Neutrophil (primary cell): ENCODE results near the gene KLHL5.
"Not testable (repeated sequence)": the region's sequence is repeated elsewhere in the genome, so short reads cannot be mapped to it uniquely, and the experiment has no call there.

Experiments
- H3K27ac ChIP-seq: fragments of 200-600 bp; sonication (generic); 2 replicates; pipeline ENCODE4 v1.5.1; 2016; ENCODE audit warnings: mild to moderate bottlenecking, moderate library complexity
- H3K27me3 ChIP-seq: fragments of 200-600 bp; sonication (generic); 2 replicates; pipeline ENCODE4 v1.6.0; 2016; ENCODE audit warnings: mild to moderate bottlenecking
- H3K36me3 ChIP-seq: fragments of 200-600 bp; sonication (generic); 2 replicates; pipeline ENCODE4 v1.5.1; 2017
- H3K4me1 ChIP-seq, 2 experiments: fragments of 200-600 bp in 1 of 2; sonication (generic) in 1 of 2; 1 replicate in 1 of 2; 2 replicates in 1 of 2; pipeline versions ENCODE4 v1.5.1 to v1.6.1; 2013 to 2016; ENCODE audit warnings: low read depth in 1 of 2, low read length in 1 of 2, mild to moderate bottlenecking in 1 of 2, moderate library complexity in 1 of 2; ENCODE audit not compliant: control insufficient read depth in 1 of 2, insufficient read depth in 1 of 2
- H3K4me3 ChIP-seq, 2 experiments: fragments of 200-600 bp in 1 of 2; sonication (generic) in 1 of 2; 1 replicate in 1 of 2; 2 replicates in 1 of 2; pipeline ENCODE4 v1.5.1; 2013 to 2016; ENCODE audit warnings: low read depth in 1 of 2, low read length in 1 of 2, mild to moderate bottlenecking in 1 of 2, moderate library complexity in 1 of 2
- H3K9me3 ChIP-seq: fragments of 200-600 bp; sonication (generic); 2 replicates; pipeline ENCODE4 v1.5.1; 2016
- TF ChIP-seq, protein P1 (sequence below): fragments of 200-600 bp; sonication (generic); IDR thresholded peaks from 2 replicates; pipeline ENCODE4 v1.5.1; 2016; ENCODE audit warnings: antibody characterized with exemption

KLHL5 gene

DNA sequence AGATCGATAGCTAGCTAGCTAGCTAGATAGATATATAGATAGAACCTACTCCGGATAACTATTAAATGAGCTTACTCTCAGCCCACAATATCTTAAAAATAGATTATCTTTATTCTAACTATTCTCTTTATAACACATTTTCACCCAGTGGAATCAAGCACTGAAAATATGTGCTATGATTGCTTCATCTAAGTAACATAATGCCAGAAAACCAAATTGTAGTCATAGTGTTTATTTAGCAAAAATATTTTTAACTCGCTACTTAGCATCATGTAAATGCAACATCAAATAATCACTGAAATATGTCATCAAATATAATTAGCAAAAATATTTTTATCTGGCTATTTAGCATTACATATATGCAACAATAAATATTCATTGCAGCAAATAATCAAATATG, 31.3 kb upstream of the KLHL5 start:
- Histone ChIP-seq H3K4me3 (no peak overlapping the region), H3K27ac (peak overlapping the region; percentile 84), H3K9me3 (no peaks in the 10 kb centered on the region), H3K4me1 (peaks cover 35 to 48% of the 10 kb centered on the region in 2 experiments), H3K27me3 (no peaks in the 10 kb centered on the region), H3K36me3 (no peaks in the 10 kb centered on the region)
- TF ChIP-seq, protein P1, sequence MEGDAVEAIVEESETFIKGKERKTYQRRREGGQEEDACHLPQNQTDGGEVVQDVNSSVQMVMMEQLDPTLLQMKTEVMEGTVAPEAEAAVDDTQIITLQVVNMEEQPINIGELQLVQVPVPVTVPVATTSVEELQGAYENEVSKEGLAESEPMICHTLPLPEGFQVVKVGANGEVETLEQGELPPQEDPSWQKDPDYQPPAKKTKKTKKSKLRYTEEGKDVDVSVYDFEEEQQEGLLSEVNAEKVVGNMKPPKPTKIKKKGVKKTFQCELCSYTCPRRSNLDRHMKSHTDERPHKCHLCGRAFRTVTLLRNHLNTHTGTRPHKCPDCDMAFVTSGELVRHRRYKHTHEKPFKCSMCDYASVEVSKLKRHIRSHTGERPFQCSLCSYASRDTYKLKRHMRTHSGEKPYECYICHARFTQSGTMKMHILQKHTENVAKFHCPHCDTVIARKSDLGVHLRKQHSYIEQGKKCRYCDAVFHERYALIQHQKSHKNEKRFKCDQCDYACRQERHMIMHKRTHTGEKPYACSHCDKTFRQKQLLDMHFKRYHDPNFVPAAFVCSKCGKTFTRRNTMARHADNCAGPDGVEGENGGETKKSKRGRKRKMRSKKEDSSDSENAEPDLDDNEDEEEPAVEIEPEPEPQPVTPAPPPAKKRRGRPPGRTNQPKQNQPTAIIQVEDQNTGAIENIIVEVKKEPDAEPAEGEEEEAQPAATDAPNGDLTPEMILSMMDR: no peak

DNA sequence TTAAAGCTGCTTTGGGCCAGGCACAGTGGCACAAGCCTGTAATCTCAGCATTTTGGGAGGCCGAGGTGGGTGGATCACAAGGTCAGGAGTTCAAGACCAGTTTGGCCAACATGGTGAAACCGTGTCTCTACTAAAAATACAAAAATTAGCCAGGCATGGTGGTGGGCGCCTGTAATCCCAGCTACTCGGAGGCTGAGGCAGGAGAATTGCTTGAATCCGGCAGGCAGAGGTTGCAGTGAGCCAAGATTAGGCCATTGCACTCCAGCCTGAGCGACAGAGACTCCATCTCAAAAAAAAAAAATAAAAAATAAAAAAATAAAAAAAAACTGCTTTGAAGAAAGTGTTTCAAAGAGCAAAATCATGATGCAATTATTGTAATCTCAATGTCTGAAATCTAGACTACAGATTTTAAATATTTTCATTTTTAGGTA, 30.4 kb upstream of the KLHL5 start:
- Histone ChIP-seq H3K4me3 (peak overlapping the region; percentile 24 to 25), H3K4me1 (peaks cover 34 to 46% of the 10 kb centered on the region in 2 experiments), H3K27ac (peak overlapping the region; percentile 84)
- H3K36me3 ChIP-seq, H3K9me3 ChIP-seq, H3K27me3 ChIP-seq: not testable (repeated sequence)

DNA sequence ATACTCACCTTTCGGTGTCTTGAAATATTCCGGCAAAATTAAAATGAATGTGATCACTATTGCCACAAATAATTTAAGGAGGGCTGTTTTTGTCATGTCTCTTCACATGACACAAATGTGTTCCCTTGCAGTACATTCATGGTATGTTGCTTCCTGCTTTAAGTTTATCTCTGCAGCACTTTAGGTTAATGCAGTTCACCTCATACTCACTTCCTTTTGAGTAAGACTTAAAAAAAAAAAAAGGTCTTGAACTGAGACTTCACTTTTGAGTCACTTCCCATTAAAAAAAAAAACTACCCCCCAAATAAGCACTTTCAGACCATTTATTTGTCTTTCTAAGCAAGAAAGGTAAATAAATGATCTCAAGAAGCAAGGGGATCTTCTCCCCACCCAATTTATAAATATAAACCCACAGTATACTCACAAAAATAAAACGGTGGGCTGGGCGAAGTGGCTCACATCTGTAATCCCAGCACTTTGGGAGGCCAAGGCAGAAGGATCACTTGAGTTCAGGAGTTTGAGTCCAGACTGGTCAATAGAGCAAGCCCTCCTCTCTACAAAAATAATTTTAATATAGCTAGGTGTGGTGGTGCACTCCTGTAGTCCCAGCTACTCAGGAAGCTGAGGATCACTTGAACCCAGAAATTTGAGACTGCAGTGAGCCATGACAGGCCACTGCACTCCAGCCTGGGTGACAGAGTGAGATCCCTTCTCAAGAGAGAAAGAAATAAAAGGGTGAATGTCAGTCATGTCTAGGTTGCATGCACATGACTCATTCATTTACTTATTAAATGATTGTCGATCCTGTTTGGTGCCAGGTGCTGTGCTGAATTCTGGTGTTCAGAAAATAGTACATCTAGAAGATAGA, 29.6 kb upstream of the KLHL5 start, which contains the start of gene TMEM156:
TSS of gene TMEM156 (minus strand) at position 192 of the 868 bp plus-strand sequence. CDS start at position 96, 96 bp downstream.
- TF ChIP-seq, protein P1: no peak
- H3K4me1 ChIP-seq: peaks cover 34 to 46% of the 10 kb centered on the region in 2 experiments

DNA sequence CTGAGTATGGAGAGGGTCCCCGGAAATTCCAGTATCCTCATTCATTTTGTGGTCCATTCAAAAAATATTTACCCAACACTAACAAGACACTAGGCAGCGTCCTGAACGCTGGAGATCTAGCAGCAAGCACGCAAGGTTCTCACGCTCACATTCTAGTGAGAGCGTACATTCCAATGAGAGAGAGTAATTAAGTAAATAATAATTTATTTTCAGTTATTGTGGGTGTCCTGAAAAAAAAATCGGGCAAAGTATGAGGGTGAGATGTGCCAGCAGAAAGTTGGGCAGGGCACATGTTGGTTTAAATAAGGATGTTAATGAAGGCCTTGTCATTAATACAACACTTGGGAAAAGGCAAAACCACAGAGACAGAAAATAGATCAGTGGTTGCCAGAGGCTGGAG, 25.9 kb upstream of the KLHL5 start:
- no peak overlapping the region for H3K27ac ChIP-seq
- no peaks in the 10 kb centered on the region for H3K36me3 ChIP-seq
- H3K9me3 ChIP-seq: no peaks in the 10 kb centered on the region
- TF ChIP-seq, protein P1: no peak
- no peak overlapping the region for H3K4me3 ChIP-seq
- H3K4me1 ChIP-seq: peaks cover 17 to 19% of the 10 kb centered on the region in 2 experiments
- no peaks in the 10 kb centered on the region for H3K27me3 ChIP-seq

More for the DNA sequence above, 29.6 kb upstream of the KLHL5 start, which contains the start of gene TMEM156:
- no peaks in the 10 kb centered on the region for H3K9me3 ChIP-seq
- H3K27me3 ChIP-seq: no peaks in the 10 kb centered on the region
- H3K4me3 ChIP-seq: peak within 1 kb of the TSS; percentile 24 to 25
- no peaks in the 10 kb centered on the region for H3K36me3 ChIP-seq
- H3K27ac ChIP-seq: peak within 1 kb of the TSS; percentile 84

DNA sequence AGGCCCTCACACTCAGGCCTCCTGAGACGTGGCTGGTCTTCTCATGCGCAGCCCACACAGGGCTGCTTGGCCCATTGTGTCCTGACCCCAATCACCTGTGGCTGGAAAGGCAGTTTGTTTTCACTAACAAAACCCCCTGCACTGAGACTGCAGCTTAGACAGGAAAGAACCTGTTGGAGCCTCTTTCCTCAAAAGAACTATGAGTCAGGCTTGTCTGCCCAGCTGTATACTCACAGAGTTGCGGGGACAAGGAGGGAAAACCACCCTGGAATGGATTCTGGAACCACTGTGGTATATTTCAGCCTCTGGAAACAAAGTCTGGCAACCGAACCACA, 24.6 kb upstream of the KLHL5 start:
- Histone ChIP-seq H3K27me3 (no peaks in the 10 kb centered on the region), H3K4me3 (no peak overlapping the region), H3K27ac (no peak overlapping the region), H3K4me1 (peaks cover 5 to 6% of the 10 kb centered on the region in 2 experiments), H3K36me3 (no peaks in the 10 kb centered on the region), H3K9me3 (no peaks in the 10 kb centered on the region)
- TF ChIP-seq, protein P1: no peak

DNA sequence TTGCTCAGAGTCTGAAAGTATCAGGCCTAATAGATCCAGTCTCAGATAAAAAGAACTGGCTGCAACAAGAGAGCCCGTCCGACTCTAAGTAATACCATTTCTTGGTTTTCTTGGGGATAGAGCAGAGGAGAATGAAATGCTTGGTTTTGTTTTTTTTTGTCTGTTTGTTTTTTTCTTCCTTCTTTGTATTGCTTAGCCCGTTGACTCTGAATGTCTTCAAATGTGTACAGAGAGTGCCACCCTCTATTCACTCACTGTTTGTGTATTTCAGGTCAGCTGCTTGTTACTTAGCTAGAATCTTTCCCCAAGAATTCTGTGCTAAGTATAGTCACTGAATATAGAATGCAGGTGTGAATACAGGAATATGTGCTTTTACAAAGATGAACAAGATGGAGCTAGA, 24.1 kb upstream of the KLHL5 start:
- Histone ChIP-seq H3K27me3 (no peaks in the 10 kb centered on the region), H3K9me3 (no peaks in the 10 kb centered on the region), H3K27ac (no peak overlapping the region), H3K4me3 (no peak overlapping the region), H3K4me1 (peaks cover 2% of the 10 kb centered on the region in 2 experiments), H3K36me3 (no peaks in the 10 kb centered on the region)
- TF ChIP-seq, protein P1: no peak
